ENCODE results near the gene HTRA3.

DNA sequence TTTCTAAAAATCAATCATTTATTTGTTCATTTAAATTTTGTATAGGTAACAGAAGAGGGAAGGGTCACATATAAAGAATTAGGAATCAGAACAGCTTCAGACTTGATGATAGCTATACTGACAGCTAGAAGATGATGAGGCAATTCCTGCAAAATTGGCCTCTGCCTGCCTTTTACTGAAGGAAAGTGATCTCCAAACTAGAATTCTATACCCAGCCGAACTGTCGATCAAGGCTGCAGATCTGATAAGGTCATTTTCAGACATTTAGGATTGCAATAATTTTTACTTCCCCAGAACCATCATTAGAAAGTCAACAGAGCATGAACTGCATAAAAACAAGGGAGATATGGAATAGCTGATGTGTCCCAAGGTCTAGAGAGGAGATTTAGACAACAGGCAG, 66.3 kb downstream of the HTRA3 start:
- TF ChIP-seq POLR2AphosphoS5 (IDR thresholded peaks at IDR 0.05) (no peak), POLR2A (IDR thresholded peaks at IDR 0.05) (no peak), EP300 (IDR thresholded peaks at IDR 0.05) (no peak)
- TF ChIP-seq, protein P1, sequence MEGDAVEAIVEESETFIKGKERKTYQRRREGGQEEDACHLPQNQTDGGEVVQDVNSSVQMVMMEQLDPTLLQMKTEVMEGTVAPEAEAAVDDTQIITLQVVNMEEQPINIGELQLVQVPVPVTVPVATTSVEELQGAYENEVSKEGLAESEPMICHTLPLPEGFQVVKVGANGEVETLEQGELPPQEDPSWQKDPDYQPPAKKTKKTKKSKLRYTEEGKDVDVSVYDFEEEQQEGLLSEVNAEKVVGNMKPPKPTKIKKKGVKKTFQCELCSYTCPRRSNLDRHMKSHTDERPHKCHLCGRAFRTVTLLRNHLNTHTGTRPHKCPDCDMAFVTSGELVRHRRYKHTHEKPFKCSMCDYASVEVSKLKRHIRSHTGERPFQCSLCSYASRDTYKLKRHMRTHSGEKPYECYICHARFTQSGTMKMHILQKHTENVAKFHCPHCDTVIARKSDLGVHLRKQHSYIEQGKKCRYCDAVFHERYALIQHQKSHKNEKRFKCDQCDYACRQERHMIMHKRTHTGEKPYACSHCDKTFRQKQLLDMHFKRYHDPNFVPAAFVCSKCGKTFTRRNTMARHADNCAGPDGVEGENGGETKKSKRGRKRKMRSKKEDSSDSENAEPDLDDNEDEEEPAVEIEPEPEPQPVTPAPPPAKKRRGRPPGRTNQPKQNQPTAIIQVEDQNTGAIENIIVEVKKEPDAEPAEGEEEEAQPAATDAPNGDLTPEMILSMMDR (IDR thresholded peaks at IDR 0.05): no peak

Data from suprapubic skin (tissue), 4 donors.